ENCODE data around the gene CCDC141. TPM values are rescaled to one million over a fixed set of nuclear protein-coding genes. Genes with fewer than 3 reads are reported as not detected.

The CCDC141 gene
- total RNA-seq, 1 experiment from 2014 or later, result 0.30 TPM

DNA sequence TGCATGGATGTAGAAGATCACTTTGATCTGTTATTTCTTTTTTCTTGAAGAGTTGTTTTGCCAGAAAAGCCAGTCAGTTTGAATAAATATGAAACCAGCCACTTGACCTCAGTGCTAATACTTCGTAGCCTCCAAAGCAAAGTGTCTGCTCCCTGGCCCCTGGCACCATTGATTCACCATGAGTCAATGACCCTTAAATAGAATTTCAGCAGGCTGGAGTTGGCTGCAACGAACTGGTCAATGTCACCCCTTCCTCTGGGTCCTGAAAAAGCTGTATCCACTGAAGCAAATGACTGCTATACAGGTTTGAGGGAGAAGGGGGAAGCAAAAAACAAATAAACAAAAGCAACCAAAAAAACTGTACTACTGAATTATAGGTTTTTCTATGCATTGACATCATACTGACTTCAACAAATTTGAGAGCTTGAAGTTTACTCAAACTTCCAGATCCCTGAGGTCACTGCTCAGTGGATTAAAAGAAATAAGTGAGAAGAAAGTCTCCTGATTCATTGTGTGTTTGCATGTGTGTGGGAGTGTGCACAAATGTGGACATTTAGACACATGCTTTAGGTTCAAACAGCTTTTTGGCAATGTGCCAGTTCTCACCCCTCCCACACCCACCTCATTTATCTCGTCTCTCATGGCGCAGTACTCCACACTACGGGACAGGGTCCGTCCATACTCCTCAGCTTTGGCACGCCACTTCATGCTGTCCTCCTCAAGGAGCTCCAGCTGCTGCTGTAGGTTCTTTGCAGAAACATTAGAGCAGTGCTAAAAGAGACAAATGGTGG is 184.6 kb downstream of the CCDC141 start:
- no peak for ATAC-seq
- POLR2A ChIA-PET, result no interaction called here
- H2AFZ ChIP-seq (ENCODE audit: low read depth, low read length, poor library complexity, severe bottlenecking), result no peak overlapping the region
- no TSS peak for BruUV-seq (replicated peaks)
- no peak for DNase-seq (ENCODE audit: low read depth, low spot score)
- RAD21 ChIA-PET (ENCODE audit: low non-redundant PET in 1 of 2, low total read pairs in 2 of 2, uncharacterized antibody in 2 of 2, unreplicated experiment in 2 of 2), result no interaction called here
- intact Hi-C loops (cut with micrococcal nuclease), result no loop called here
- H3K4me1 ChIP-seq (ENCODE audit: control insufficient read depth in 1 of 2, insufficient read depth in 2 of 2, low read length in 2 of 2), result peaks cover 0 to 16% of the 10 kb centered on the region in 2 experiments; a peak in 1 of 4 replicates
- TF ChIP-seq EGR1 (IDR thresholded peaks at IDR 0.05; ENCODE audit: low read depth) (no peak), CEBPB (IDR thresholded peaks at IDR 0.05; ENCODE audit: low read depth) (no peak), FOSL1 (IDR thresholded peaks at IDR 0.05; ENCODE audit: low read depth) (peak; percentile 39; the same call in 1 of the 2 replicates), SRF (IDR thresholded peaks at IDR 0.05; ENCODE audit: low read depth) (no peak), YY1 (IDR thresholded peaks at IDR 0.05; ENCODE audit: extremely low read depth, insufficient replicate concordance, low read depth, low read length) (no peak)
- CTCF ChIA-PET, result no interaction called here
- no peaks in the 10 kb centered on the region for H3K27me3 ChIP-seq (ENCODE audit: insufficient read depth, low read length)
- H3K27ac ChIP-seq (ENCODE audit: low read depth, low read length), result no peak overlapping the region
- H3K4me2 ChIP-seq (ENCODE audit: low read length), result no peak overlapping the region
- H3K9me3 ChIP-seq (ENCODE audit: control insufficient read depth in 1 of 2, insufficient read depth in 1 of 2, low read depth in 1 of 2, low read length in 2 of 2), result no peaks in the 10 kb centered on the region
- H3K4me3 ChIP-seq (replicated peaks in 1 of 2; ENCODE audit: low read depth in 1 of 2, low read length in 2 of 2), result no peak overlapping the region
- no peaks in the 10 kb centered on the region for H3K36me3 ChIP-seq (ENCODE audit: control insufficient read depth in 1 of 2, insufficient read depth in 2 of 2, low read length in 2 of 2)
- no peaks in the 10 kb centered on the region for H4K20me1 ChIP-seq (ENCODE audit: insufficient read depth)
- H3K9ac ChIP-seq (ENCODE audit: low read length), result no peak overlapping the region
- H3K9me2 ChIP-seq (ENCODE audit: insufficient read depth), result no peaks in the 10 kb centered on the region
- H3K79me2 ChIP-seq (ENCODE audit: insufficient read depth, low read length), result no peaks in the 10 kb centered on the region

DNA sequence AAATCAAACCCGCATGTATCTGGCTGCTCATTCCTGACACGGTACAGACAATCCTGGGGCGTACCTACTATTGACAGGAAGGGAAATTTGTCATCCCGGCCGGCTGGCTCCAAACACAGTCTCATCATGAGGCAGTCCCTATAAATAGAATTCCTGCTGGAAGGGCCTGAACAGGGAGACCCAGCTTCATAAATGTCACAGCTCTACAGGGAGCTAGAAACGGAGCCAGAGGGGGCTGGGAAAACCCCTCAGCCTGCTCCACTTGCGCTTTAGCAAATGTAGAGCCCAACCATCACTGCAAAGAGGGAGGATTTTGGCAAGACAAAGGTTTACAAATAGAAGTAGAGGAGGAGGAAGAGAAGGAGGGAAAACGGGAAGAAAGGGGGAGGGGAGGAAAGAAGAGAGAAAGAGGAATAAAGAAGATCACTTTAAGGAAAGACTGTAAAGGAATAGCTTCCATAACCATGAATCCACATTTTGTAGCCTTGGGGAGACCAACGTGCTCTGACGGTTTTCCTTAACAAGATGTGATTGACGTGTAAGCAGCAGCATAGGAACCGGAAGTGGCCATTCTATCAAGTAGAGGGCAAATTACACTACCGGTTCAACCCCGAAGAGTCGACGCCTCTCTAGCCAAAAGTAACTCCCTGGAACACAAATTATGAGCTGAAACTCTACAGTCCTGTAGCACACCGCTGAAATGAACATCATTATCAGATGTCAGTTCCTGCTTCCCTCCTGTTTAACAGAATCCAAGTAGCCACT is 185.9 kb downstream of the CCDC141 start:
- BruUV-seq (replicated peaks), result no TSS peak
- no peak overlapping the region for H3K27ac ChIP-seq (ENCODE audit: low read depth, low read length)
- H3K4me1 ChIP-seq (ENCODE audit: control insufficient read depth in 1 of 2, insufficient read depth in 2 of 2, low read length in 2 of 2), result peaks cover 0 to 14% of the 10 kb centered on the region in 2 experiments; a peak in 1 of 4 replicates
- no peaks in the 10 kb centered on the region for H4K20me1 ChIP-seq (ENCODE audit: insufficient read depth)
- DNase-seq (ENCODE audit: low read depth, low spot score) (no peak), ATAC-seq (no peak)
- H3K9ac ChIP-seq (ENCODE audit: low read length), result no peak overlapping the region
- H2AFZ ChIP-seq (ENCODE audit: low read depth, low read length, poor library complexity, severe bottlenecking), result no peak overlapping the region
- no peaks in the 10 kb centered on the region for H3K36me3 ChIP-seq (ENCODE audit: control insufficient read depth in 1 of 2, insufficient read depth in 2 of 2, low read length in 2 of 2)
- no peaks in the 10 kb centered on the region for H3K9me3 ChIP-seq (ENCODE audit: control insufficient read depth in 1 of 2, insufficient read depth in 1 of 2, low read depth in 1 of 2, low read length in 2 of 2)
- RAD21 ChIA-PET (ENCODE audit: low non-redundant PET in 1 of 2, low total read pairs in 2 of 2, uncharacterized antibody in 2 of 2, unreplicated experiment in 2 of 2), result no interaction called here
- POLR2A ChIA-PET, result no interaction called here
- intact Hi-C loops (cut with micrococcal nuclease), result no loop called here
- CTCF ChIA-PET, result no interaction called here
- H3K4me3 ChIP-seq (replicated peaks in 1 of 2; ENCODE audit: low read depth in 1 of 2, low read length in 2 of 2), result no peak overlapping the region
- H3K79me2 ChIP-seq (ENCODE audit: insufficient read depth, low read length), result no peaks in the 10 kb centered on the region
- H3K27me3 ChIP-seq (ENCODE audit: insufficient read depth, low read length), result no peaks in the 10 kb centered on the region
- H3K4me2 ChIP-seq (ENCODE audit: low read length), result no peak overlapping the region
- no peaks in the 10 kb centered on the region for H3K9me2 ChIP-seq (ENCODE audit: insufficient read depth)
- TF ChIP-seq POLR2A (IDR thresholded peaks at IDR 0.05; ENCODE audit: borderline replicate concordance, extremely low read depth, insufficient read depth, insufficient read length) (no peak), MAX (IDR thresholded peaks at IDR 0.05) (no peak), ZFX (IDR thresholded peaks at IDR 0.05) (no peak), CEBPB (IDR thresholded peaks at IDR 0.05; ENCODE audit: low read depth) (no peak), TCF7L2 (IDR thresholded peaks at IDR 0.05; ENCODE audit: borderline replicate concordance, extremely low read depth, insufficient read depth, insufficient read length) (no peak), EZH2 (IDR thresholded peaks at IDR 0.05) (no peak), RAD21 (IDR thresholded peaks at IDR 0.05; ENCODE audit: low read depth) (no peak), ZBTB33 (IDR thresholded peaks at IDR 0.05; ENCODE audit: extremely low read depth, insufficient replicate concordance, low read length) (no peak), ZNF274 (IDR thresholded peaks at IDR 0.05; ENCODE audit: low read depth, low read length) (no peak), FOSL1 (IDR thresholded peaks at IDR 0.05; ENCODE audit: low read depth) (no peak)
- TF ChIP-seq, protein P1, sequence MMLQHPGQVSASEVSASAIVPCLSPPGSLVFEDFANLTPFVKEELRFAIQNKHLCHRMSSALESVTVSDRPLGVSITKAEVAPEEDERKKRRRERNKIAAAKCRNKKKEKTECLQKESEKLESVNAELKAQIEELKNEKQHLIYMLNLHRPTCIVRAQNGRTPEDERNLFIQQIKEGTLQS (IDR thresholded peaks at IDR 0.05), result no peak

Data from HCT116 (cell line).